NK-92 (cell line): ENCODE results near the gene RCOR3.

Experiments
- DNase-seq: peaks from one replicate; lab custom pipeline; 2025; ENCODE audit not compliant: unreplicated experiment; lab: John Stamatoyannopoulos, UW

Gene RCOR3

DNA sequence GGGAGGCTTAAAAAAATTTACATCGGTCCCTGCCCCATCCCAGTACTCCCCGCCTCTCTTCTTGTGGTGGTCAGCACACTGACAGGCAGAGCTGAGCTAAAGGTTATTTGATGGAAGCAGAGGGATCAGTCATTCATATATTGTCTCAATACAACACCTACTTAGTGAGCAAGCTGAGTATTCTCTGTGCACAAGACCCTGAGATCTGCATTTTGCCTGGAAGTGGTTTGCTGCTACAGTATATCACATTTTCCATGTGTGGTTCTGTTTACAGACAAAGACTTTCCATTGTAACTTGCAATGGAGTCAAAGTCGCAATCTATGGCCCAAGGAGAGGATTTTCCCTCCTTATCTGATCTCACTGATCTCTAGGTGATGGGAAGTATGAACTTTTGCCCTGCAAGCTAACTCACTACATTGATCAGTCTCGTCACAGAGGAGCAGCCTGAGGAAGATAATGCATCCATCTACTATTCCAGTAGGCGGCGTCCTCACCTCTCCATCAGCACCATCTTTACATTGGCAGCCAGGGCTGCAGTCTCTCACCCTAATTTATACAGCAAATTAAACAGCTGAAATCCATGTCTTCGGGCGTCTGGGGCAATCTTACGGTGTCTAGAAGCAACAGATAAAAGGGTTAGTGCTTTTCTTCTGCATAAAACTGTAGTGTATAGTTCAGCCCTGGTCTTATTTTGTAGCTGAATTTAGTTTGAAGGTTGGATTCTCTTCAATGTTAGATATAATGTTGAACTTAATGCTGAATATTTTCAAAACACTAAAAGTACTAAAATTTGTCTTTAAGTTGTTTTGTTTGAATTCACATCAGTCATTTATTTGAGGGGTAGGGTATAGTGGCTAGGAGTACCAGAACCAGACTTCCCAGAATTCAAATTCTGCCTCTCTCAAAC lies 64.2 kb downstream of the RCOR3 start:
- no peak for DNase-seq

DNA sequence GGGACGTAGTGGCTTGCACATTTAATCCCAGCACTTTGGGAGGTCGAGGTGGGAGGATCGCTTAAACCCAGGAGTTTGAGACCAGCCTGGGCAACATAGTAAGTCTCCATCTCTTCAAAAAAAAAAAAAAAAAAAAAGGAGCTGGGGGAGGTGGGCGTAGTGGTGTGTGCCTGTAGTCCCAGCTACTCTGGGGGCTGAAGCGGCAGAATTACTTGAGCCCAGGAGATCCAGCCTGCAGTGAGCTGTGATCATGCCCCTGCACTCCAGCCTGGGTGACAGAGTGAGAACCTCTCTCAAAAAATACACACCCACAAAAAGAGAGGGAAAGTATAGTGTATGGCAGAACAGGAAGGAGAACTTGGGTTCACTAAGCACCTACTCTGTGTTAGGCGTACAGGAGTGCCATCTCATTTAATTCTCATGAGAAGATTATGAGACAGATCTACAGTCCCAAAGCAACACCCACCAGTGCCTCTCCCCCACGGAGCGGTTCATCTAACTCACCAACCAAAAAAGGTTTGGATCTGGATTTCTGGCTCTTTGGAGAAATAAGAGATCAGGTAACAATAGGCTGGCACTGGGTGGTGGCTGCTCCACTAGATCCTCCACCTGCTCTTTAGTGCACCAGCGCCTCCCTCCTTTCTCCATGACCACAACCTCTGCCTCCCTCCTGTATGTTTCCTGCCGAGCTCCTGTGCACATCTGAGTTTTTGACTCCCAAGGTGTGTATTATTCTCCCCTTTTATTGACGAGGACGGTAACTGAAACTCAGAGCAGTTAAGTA lies 66.0 kb downstream of the RCOR3 start:
- no peak for DNase-seq

DNA sequence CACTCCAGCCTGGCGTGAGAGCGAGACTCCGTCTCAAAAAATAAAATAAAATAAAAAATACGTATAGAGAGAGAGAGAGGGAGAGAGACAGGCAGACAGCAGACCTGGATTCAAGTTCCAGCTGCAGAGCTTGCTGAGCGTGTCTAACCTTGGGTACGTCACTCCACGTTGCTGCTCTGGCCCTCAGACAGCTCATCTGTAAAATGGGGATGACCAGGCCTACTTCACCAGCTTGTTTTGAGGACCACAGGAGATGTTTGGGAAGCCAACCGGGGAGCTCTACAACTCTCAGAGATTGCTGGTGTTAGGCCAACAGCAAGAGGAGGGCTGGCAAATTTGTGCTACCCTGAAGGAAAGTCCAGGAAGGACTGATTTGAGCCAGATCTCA lies 67.0 kb downstream of the RCOR3 start:
- no peak for DNase-seq

DNA sequence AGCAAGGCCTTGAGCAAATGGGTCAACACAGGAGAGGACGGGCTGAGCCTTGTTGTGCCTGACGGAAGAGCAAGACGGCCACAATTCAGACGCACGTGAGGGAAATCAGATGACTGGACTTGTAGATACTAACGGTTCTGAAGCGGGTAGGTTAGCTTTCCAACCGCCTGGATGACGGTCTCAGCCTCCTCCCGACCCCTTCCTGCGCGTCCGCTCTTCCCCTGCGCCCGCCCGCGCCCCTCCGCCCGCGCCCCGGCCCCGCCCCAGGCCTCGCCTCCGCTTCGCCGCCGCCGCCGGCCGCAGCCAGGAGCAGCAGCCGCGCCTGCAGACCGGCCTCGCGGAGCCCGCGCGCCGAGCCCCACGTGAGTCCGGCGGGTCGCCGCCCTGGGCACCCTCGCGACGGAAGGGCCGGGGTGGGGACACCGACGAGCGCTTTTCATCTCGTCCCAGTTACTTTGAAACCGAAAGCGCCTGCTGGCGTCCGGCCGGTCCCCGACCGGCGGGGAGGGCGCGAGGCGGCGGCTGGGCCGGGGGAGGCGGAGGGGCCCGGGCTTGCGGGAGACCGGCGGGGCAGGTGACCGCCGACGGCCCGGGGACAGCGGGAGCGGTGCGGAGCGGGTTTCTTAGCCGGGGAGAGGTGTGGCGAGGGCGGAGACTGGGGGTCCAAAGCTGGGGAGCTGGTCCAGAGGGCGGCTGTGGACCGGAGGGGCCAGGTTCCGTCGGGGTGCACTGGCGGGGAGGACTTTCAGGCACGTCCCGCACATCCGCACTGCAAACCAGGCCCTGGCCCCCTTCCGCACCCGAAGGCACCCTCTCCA lies 67.6 kb downstream of the RCOR3 start, which contains the start of gene TRAF5:
TRAF5 (plus strand) TSS at position 306 of the 818 bp plus-strand sequence. CDS start 26,407 bp downstream, outside the sequence.
- DNase-seq: no peak

DNA sequence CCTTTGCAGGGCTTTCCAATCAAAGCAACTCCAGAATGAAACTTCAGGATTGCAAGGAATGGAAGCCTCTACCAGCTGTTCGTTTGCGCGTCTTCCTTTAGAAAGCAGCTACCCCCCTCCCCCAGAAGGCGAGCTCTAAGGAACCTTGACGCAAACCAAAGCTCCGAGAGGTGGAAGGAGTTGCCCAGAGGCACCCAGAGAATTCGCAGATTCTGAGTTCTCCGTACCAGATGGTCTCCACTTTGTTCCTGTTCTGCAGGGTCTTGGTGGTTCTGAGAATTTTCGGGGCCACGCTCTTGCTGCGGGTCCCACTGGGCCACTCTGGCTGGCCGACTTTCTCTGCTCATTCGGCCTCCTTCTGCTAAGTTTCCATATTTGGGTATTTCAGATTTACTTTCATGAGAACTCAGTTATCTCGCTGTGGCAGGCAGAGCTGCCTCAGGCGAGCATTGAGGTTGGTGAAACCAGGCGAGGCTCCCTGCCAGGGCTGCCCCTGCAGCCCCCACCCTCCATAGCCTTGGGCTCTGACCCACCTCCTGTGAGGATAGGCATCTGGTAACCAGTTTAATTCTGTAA lies 68.3 kb downstream of the RCOR3 start:
- no peak for DNase-seq

DNA sequence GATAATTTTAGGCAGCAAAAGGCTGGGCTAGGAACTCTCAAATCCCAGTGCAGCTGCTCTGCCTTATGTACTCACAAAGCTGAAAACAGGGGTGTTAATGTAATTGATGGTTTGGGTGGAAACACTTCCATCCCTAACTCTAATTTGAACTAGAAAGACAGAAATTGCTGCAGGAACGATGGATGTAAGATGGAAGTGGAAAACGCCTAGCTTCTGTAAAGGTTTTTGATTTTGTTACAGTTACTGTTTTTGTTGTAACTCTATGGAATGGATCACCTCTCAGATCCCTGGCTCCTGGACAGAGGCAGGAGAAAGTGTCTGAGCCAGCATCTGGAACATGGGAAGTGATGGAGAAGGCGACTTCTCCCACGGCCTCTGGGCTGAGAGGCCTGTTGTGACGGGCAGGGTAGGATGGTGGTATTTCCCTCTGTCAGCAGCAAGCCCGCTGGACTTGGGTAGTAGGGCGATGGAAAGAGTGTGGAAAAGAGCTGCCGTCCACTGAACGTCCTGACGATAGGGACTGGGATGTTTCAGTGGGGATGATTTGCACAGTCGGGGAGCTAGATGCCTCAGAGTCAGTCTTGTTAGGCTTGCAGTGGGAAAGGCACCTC lies 69.0 kb downstream of the RCOR3 start:
- no peak for DNase-seq

DNA sequence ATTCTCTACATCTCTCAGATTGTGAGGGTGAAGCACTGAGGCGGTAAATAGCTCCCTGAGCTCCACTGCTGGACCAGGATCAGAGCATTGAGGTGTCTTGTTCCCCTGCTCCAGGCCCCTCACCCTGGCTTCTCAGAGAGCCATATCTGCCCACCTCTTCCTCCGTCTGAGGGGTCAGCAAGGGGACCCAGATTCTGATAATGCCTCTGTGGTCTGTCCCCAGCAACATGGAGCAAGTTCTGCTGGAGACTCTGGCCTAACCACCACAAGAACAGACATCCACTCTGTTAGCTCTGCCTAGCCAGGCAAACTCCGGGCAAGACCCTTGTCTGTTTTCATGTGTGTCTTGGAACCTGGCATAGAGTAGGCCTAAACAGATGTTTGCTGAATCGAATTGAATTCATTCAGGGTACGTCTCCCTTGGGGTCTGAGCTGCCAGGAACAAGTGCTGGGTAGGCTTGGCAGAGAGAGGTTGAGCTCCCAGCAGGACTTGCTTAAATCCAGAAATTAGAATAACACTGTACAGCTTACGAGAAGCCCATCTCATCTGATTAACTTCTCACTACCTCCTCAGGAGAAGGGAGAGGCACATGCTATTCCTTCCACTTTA lies 69.8 kb downstream of the RCOR3 start:
- no peak for DNase-seq

DNA sequence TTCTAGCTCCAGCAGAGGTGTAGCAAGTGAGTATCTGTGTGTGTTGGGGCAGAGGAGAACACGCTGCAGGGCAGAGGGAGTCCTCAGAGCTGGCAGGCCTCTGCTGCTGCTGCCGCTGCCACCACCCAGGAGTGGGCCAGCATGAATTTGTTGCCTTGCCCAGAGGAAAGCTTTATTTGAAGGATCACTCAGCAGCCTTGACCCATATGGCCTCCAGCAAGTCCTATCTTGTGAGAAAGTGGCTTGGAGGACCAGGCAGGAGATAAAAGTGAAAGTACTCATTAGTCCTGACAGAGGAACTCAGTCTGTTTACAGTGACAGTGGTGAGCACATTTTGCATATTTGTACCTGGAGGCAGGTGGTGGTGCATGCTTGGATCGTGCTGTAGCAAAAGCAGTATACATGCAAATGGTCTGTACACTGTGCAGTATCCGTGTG lies 70.6 kb downstream of the RCOR3 start:
- no peak for DNase-seq

DNA sequence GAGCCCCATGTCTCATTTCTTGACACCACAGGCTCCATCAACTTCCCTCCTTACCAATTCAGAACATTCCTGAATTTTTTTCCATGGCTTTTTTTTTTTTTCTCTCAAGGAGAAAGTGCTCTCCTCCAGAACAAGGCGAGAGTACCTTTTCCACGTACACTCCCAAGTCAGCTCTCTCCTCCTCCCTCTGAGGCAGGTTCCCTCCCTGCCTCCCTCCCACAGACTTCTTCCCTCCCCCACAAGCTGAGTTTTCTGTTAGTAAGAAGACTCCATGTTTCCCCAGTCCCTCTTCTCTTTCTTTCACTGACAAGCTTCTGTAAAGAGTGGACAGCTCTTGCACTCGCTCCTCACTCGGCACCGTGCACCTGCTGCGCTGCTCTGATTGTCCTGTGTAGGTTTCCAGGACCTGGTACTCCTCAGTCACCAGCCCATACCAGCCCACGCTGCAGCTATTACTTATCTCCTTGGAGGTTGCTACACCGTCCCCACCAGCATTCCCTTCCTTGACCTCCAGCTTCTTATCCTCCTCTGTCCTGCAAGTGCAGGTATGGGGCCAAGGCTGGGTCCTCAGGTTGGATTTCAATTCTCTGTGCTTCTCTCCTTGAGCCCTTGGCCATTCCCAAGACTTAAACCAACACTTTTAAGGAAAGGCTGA lies 71.2 kb downstream of the RCOR3 start:
- no peak for DNase-seq

DNA sequence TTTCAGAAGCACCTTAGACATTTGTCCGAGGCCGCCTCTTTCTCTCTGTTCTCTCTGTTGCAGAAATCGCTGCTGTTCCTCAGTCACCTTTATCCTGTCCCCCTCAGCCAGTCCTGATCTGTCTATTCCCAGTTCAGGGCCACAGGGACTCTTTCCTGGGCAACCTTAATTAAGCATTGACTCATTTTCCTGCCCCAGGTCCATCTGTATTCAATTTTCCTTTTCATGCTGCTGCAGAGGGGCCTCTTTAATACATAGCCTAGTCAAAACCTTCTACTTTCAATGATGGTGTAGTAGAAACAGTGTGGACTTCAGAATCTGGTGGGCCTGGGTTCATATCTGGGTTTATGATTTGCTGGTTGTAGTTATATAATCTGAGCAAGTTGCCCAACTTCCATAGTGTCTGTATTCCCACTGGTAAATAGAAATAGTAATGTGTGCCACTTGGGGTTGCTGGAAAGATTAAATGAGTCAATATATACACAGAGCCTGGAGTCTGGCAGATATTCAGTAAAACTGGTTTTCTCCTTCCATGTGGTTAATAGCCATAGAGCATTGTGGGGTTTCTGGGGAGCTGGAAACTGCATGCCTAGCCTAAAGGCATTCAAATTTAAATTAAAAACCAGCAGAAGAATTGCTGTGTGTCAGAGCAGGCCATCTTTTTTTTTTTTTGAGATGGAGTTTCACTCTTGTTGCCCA lies 72.0 kb downstream of the RCOR3 start:
- no peak for DNase-seq

DNA sequence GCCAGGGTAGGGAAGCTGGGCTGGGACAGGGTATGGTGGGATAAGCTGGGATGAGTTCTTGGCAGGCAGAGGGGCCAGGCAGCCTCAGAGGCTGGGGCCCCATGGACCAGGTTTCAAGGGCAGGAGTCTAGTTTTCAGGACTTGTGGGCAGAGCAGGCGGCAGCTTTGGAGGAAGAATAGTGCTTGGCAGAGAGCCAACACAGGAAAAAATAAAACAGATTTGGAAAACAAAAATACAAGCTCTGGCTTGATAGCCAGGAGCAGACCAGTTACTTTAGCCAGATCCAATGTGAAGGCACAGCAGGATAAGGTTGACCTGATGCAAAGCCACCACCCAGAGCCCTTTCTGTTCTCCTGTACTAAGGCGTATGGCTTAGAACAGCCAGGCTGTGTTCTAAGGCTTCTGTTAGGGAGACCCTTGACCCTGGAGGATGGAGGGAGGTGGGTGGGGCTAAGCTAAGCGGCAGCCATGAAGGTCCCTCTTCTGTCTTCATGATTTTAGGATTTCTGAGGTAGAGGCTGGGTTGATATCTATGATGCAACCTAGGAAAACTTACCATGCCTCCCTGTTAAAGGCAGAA lies 73.0 kb downstream of the RCOR3 start:
- DNase-seq: no peak

DNA sequence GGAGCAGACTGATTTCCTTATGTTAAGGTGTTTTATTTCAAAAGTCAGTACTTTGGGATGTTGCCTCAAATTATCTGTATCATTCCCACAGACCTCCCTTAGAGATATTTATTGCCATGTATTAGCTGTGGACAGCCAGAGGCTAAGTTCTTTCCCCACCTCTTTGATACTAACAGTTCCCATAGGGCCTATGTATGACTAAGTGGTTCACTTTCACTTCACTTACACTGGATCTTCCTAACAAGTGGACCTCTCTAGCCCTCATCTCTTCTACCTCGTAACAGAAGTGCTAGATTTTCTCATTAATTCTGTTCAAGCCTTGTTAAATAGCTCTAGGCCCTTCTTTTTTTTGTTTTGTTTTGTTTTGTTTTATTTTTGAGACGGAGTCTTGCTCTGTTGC lies 73.7 kb downstream of the RCOR3 start:
- DNase-seq: no peak

DNA sequence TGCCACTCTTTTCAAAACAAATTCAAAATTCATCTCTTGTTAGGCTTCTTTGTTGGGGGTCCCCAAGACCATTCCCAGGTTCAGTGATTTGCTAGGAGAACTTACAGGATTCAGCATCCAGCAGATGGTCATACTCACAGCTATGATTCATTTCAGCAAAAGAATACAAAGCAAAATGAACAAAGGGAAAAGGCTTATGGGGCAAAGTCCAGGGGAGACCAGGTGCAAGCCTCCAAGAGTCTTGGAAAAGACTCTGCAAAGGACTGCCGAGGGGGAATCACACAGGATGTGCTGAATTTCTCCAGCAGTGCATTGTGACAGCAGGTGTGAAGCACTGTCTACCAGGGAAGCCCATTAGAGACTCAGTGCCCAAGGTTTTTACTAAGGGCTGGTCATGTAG lies 74.7 kb downstream of the RCOR3 start:
- DNase-seq: no peak

DNA sequence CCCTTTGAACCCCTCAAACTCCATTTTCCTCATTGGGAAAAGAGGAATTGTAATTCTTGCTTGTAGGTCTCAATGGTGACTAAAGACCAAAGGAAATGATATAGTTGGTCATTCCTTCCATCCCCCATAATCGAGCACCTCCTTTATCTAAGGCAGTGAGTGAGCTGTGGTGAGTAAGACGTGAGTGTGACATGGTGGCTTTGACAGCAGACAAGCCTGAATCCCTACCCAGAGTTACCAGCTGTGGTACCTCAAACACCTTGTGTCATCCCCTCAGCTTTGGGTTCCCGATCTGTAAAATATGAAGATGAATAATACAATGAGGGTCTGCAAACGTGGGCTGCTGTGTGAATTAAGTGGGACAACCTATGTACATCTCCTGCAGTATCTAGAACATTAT lies 75.8 kb downstream of the RCOR3 start:
- DNase-seq: no peak

DNA sequence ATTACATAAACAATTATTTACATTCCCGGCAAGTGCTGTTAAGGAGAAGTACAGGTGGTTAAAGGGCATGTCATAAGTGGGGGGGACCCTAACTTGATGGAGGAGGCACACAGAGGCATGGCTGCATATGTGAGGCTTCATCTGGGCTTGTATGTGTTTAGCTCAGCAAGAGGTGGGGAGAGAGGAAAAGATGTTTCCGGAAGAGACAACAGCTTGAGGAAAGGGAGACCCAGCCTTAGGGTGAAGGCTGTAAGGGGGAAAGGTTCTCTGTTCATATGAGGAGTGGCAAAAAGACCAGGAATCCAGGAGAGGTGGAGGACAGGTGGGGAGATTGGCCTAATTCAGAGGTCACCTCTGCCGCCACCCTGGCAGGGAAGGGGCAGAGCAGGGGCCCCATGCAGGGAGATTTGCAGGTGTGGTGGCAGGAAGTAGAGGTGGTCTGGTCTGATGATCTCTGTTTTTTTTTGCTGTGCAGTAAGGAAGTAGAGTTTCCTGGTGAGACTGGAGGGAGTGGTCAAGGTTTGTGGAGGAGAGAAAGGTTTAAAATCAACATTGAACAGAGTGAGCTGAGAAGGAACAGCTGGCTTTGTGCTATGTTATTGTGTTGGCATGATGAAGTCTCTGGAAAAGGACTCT lies 76.5 kb downstream of the RCOR3 start:
- DNase-seq: no peak

DNA sequence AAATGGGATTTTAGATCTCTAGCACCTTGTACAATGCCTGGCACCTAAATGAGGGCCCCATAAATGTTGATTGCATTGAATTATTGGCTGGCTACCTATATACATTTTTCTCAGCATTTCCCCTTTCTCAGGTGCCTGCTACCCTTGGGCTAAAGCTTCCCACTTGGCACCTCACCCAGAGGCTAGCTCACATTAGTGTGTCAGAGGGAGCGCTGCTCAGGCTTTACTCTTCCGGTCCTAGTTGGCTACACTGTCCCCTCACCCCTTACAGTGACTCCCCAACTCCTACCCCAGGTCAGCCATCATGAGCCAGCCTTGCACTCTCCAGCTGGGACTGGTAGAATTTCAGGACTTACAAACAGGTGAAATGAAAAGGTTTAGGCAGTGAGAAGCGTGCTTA lies 77.0 kb downstream of the RCOR3 start:
- no peak for DNase-seq

DNA sequence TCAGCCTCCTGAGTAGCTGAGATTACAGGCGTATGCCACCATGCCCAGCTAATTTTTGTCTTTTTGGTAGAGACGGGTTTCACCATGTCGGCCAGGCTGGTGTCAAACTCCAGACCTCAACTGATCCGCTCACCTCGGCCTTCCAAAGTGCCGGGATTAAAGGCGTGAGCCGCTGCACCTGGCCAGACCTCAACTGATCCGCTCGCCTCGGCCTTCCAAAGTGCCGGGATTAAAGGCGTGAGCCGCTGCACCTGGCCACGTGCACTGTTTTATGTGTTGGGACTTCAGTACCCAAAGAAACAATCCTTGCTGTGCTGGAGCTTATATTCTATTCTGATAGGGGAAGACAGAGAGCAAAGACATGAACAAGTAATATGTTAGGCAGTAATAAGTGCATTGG lies 77.6 kb downstream of the RCOR3 start:
- DNase-seq: no peak
